ENCODE measurements around the gene PRLR. TPM values are rescaled to one million over a fixed set of nuclear protein-coding genes. Genes with fewer than 3 reads are reported as not detected.

The PRLR gene
- total RNA-seq, 2 experiments from 2014 or later, result 0.02 TPM; not detected in 1

- POLR2A ChIA-PET, result no interaction called here
- H3K4me1 Mint-ChIP-seq, result no peaks in the 10 kb centered on the region
- H3K27me3 Mint-ChIP-seq, result peaks cover 20% of the 10 kb centered on the region
- no peak overlapping the region for H3K27ac Mint-ChIP-seq
- no peak for DNase-seq
- H3K4me3 Mint-ChIP-seq, result no peak overlapping the region
- intact Hi-C loops (cut with DNase I, micrococcal nuclease), result loop anchor here (2.0 to 5.0 kb wide), 5 partner anchors 44 to 530 kb away; no protein-coding TSS in a partner anchor
- no peak for ATAC-seq
- no peaks in the 10 kb centered on the region for H3K9me3 Mint-ChIP-seq (ENCODE audit: low read depth)
- no peaks in the 10 kb centered on the region for H3K36me3 Mint-ChIP-seq (ENCODE audit: low read depth)
- CTCF ChIA-PET, result interaction anchor here (0.6 to 3.2 kb wide), 10 partner anchors 9 to 989 kb away, joined by 3 to 23 read pairs (median 5); no protein-coding TSS in a partner anchor
Measured at GRCh38 chr5:35002459-35002858, 227.8 kb downstream of the PRLR start.

DNA sequence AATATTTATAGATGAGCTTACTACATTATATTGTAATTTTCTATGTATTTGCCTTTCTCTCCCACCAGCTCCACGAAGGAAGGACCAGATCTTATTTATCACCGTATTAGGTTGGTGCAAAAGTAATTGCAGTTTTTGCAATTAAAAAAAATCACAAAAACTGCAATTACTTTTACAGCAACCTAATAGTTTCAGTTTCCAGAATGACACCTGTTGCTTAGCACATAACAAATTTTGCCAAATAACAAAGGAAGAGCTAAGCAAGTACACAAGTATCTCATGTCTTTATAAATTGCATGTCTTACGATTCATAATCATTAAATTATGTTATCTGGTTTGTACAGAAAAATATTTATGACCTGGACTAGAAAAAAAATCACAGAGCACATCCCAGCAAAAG is 228.4 kb downstream of the PRLR start:
- intact Hi-C loops (cut with DNase I, micrococcal nuclease), result loop anchor here (2.0 to 5.0 kb wide), 5 partner anchors 43 to 530 kb away; no protein-coding TSS in a partner anchor
- Mint-ChIP-seq H3K27me3 (peaks cover 17% of the 10 kb centered on the region), H3K36me3 (ENCODE audit: low read depth) (no peaks in the 10 kb centered on the region), H3K4me1 (no peaks in the 10 kb centered on the region), H3K9me3 (ENCODE audit: low read depth) (no peaks in the 10 kb centered on the region), H3K4me3 (no peak overlapping the region), H3K27ac (no peak overlapping the region)
- no peak for DNase-seq
- no peak for ATAC-seq
- ChIA-PET CTCF (interaction anchor here (0.7 to 3.2 kb wide), 5 partner anchors 44 to 561 kb away, joined by 3 to 23 read pairs (median 3); no protein-coding TSS in a partner anchor), POLR2A (no interaction called here)

Other genes with a start within 250 kb of the PRLR start
- gene AGXT2, start 182.5 kb downstream of the PRLR start, total RNA-seq, result not detected

Data from activated CD4-positive, alpha-beta T cell treated with anti-CD3 and anti-CD28 coated beads for 36 hours (primary cell).